GM12891 (cell line): ENCODE measurements around the gene SH3RF2.

Source experiments
- PAX5 ChIP-seq: IDR thresholded peaks from 2 replicates; pipeline ENCODE4 v1.6.1; 2011; ENCODE audit warnings: low read length, moderate library complexity, mild to moderate bottlenecking; ENCODE audit not compliant: insufficient read depth, severe bottlenecking
- POLR2A ChIP-seq: IDR thresholded peaks from 2 replicates; pipeline ENCODE4 v1.6.1; 2011; ENCODE audit warnings: low read depth, low read length, control low read depth
- POLR2AphosphoS5 ChIP-seq: IDR thresholded peaks from 2 replicates; pipeline ENCODE4 v1.6.1; 2011; ENCODE audit warnings: low read depth, low read length, control low read depth
- SPI1 ChIP-seq: IDR thresholded peaks from 2 replicates; pipeline ENCODE4 v1.6.1; 2011; ENCODE audit warnings: low read depth, low read length, control low read depth

- no peak for TF ChIP-seq POLR2AphosphoS5
- TF ChIP-seq POLR2A = no peak
- no peak for TF ChIP-seq PAX5
- TF ChIP-seq SPI1 = no peak
Observed at GRCh38 chr5:146068977-146069779, 132.8 kb downstream of the SH3RF2 start.
